Hippocampal formation (tissue), 2 donors: Measurements from ENCODE around the gene SLC7A10.

Experiments
- DNase-seq, 2 donors: peaks; one replicate each; lab custom pipeline; 2025; lab: John Stamatoyannopoulos, UW

Gene SLC7A10

DNA sequence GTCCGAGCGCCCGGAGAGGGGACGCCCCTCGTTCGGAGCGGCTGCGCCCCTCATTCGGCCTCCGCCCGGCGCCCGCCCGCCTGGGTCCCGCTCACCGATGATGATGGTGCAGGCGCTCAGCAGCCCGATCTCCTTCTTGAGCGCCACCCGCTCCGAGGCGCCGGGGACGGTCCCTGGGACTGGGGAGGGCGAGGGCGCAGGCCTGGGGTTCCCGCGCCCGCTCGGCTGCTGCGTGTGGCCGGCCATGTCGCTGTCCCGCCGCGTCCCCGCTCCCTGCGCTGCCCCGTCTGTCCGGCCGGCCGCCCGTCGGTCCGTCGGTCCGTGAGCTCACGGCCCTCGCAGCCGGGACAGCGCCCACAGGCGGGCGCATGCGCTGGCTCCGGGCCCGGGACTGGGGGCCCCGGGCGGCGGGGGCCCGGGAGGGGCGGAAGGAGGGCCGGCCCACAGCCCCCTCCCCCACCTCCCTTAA is at the start of gene SLC7A10:
TSS of gene SLC7A10 (minus strand) at position 393 of the 469 bp plus-strand sequence. CDS start at position 246, 147 bp downstream.
- DNase-seq = no peak

DNA sequence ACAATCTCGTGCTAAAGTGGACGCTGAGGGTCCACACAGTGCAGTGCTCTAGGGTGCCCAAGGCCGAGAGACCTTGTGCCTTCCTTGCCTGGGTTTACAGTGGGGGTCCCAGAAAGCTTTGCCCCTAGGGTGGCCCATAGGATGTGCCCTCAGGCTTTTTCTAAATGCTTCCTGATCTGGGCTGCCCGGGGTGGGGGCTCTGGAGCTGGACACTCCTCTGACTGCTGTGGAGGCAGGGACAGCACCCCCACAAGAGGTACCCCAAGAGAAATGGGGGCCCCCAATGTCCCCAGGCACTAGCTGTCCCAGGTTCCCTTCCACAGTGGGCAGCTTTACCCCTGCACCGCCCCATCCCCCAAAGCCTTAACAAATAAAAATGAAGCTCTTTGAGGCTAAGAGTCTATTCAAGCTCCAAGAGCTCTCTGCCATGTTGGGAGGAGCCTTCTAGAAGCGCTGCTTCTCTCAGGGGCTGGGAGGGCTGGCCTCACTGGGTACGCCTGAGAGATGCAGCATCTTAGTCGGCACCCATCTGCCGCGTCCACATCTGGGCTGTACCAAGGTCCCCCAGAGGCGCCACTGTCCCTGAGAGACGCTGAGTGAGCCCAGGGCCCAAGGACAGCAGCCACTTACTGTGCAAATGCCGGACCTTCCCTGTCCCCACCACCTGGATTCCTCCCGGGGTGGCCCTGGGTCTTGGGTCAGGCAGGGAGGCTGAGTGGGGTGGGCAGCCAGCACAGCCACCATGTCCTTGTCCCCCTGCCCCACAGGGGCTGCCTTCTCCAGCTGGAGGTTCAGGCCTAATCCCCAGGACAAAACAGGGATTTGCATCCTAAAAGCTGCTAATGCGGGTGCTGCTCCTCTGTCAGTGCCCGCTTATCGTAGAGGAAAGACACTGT is 49.3 kb upstream of the SLC7A10 start:
- no peak for DNase-seq

DNA sequence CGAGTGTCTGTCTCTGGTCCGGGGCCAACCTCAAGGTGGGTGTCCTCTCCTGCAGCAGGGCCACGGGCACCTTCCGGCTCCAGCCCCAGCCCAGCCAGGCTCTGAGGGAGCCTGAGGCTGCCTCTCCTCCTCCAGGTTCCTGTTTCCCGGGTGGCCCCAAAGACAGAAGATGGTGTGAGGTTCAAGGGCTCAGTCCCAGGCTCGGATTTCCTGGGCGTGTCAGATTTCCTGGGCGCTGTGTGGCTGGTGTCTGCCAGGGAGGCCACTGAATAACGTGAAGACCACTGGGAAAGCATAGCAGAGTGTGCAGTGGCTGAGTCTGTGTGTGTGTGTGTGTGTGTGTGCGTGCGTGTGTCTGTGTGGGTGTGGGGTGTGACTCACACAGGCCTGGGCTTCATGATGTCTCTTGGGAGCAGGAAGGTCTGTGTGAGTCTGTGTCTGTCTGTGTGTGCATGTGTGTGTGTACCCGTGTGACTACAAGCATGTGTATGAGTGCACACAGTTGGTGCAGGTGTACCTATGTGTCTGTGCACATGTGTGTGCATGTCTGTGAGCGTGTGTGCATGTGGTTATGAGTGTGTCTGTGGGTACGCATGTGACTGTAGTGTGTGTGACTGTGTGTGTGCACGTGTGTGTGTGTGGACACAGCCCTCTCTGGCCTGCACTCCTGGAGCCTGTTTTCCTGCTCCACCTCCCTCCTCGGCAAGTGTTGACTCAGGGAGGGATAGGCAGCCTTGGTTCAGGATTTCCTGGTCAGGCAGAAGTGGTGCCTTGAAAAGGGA is 48.4 kb upstream of the SLC7A10 start:
- no peak for DNase-seq

DNA sequence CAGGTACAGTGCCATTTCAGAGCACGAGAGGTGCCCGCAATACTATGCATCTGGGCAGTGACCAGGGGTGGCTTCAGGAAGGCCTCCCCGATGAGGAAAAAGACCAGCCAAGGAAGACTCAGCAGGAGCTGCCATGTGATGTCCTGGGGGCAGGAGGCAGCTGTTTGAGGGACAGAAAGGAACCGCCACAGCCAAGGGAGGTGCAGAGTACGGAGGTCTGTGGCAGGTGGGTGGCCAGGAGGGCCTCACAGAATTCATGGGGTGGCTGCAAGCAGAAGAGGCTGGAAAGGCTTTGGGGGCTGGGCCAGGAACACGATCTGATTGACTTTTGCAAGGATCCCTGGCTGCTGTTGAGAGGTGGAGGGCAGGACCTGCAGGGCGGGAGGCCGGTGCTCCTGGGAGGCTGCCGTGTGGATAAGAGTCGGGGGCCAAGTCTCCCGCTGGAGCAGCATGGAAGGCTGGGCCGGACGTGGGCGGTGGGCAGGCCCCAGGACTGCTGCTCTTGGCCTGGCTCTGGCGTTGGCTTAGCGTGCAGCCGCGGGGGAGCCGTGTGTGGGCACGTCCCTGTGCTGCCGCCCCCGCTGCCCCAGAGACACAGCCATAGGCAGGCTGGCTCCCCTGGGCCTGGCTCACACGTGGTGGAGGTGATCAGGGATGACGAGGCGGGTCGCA is 47.6 kb upstream of the SLC7A10 start:
- no peak for DNase-seq

DNA sequence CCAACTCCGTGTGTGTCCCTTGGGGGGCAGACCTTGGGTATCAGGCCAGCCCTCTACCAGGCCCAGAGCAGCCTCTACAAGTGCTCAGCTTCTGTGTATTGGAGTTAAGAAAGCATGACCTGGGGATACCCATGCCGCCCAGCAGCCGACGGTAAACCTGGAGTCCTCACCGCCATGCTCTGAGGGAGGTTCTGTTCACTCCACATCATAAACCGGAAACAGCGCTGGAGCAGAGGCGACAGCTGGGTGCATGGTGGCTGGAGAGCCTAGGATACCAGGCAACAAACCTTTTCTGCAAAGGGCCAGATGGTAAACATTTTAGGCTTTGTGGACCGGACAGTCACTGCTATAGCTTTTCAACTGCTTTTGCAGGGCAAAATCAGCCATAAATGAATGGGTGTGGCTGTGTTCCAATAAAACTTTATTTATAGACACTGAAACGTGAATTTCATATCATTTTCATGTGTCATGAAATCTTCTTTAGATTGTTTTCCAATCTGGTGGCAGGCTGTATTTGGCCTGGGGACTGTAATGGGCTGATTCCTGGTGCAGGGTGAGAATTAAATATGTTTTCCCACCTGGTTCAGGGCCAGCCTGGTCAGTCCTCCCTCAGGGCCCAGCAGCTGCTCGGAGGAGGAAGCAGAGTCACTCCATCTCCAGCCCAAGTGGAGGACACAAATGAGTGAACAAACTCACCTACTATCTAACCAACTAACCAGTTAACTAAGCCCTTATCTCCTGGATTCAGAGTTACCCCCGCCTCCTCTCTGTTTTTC is 45.8 kb upstream of the SLC7A10 start:
- no peak for DNase-seq

DNA sequence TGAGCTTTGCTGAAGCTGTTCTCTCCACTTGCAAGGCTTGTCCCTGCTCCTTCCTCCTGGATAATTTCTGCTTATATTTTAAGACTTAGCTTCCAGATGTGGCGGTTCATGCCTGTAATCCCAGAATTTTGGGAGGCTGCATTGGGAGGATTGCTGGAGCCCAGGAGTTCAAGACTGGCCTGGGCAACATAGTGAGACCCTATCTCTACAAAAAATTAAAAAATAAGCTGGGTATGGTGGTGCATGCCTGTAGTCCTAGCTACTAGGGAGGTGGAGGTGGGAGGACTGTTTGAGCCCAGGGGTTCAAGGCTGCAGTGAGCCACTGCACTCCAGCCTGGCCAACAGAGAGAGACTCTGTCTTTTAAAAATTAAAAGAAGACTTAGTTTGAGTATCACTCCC is 45.1 kb upstream of the SLC7A10 start:
- DNase-seq = no peak

DNA sequence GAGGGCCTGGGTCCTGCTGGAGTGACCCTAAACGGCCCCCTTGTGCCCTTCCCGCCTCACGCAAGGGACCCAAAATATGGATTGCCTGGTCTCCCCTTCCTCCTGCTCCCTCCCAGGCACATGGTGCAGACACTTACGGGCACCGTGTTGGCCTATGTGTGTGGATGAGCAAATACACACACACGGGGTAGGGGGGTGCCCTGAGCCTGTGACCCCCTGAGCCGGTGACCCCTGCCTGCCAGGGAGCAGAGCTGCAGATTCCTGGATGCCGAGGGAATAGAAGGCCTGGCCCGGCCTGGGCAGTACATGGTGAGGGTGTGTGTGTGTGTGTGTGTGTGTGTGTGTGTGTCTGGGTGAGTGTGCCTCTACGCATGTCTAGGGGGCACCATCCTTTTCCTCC is 43.4 kb upstream of the SLC7A10 start:
- DNase-seq = no peak

DNA sequence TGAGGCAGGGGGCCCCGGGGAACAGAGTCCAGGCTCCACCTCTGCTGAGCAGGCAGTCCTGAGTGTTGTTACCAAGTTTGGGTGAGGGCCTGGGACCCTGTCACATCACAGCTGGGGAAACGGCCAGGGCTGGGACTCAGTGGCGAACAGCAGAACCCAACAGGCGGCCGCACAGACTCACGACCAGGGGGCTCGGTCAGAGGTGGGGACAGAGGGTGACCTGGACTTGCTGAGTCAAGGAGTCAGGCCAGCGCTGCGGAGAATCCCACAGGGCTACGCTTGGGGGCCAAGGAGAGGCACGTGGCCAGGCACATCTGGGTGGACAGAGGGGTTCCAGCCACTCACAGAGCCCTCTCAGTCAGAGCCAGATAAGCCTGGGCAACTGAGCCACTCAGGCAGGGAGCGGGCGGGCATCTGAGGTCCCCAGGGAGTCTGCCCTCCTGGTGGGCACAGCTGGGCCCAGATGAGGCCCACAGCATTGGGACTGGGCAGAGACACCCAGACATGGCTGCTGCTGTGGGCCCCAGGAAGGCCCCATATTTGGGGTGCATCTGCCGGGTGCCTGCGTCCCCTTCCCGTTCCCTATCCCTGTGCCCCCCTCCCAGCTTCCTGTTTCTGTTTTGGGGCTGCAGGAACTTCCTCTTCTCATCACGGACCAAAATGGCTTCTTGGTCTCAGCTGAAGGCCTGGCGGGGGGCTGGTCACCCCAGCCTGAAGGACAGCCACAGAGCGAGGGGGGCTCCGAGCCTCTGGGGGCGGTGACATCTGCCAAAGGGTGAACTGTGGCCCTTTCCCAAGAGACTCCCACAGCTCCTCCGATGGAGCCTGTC is 42.7 kb upstream of the SLC7A10 start:
- DNase-seq = no peak

DNA sequence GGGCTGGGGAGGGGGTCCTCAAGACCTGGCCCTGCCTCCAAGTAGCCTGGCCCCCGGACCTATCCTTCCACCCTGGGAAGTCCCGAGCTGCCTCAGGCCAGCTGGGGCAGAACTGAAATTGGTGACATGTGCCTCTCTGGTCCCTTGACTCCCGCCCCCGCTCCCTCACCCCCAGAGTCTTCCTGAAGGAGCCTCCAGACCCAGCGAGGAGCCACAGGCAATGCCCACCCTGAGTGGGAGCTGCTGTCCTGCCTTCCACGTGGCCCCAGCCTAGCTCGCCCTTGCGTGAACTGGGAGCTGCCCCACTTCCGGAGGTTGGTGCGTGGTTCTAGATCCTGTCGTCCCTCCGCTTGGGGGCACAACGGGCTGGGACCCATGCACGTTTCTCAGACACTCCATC is 42.1 kb upstream of the SLC7A10 start:
- DNase-seq = no peak

DNA sequence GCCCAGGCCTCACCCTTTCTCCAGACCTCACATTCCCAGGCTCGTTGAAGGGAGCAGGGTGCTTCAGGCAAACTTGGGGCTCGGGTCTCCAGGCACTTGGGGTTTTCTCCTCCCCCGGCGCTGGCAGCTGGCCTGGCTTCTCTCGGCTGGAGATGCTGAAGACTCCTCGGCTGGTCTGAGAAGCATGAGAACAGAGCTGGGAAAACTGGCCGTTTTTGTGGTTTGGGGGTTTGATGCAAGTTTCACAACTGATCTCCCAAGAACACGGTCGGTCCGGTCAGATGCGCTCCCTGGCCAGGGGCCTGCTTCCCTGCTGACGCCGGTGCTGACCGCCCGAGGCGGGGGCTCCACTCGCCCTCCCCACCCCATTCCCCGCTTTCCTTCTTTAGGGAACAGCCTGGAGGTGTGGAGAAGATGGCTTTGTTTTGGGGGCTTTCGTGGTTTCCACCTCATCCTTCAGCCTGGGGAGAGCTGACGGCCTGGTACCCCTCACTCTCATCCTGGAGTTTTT is 41.4 kb upstream of the SLC7A10 start:
- DNase-seq = no peak

DNA sequence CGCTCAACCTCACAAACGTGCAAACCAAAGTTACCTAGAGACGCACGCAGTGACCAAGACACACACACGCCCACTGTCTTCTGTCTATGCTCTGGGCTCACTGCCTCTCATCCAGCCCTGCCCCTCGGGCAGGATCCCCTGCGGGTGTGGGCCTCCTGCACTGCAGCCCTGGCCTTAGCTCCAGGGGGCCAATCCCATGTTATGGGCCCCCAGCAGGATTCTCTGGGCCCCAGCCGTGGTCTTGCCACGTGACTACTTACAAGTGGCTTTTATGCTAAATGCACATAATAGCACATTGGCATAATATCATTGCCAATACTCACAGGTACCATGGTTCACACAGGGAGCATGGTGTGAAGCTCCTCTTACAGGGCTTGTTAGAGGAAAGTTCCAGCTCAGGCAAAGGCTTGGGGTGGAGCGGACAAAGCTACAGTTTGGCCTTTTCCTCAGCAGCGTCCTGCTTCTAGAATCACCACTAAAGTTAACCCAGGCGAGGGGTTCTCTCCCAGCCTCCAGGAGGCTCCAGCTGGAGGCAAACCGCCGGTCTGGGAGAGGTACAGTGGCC is 39.3 kb upstream of the SLC7A10 start:
- DNase-seq = no peak

DNA sequence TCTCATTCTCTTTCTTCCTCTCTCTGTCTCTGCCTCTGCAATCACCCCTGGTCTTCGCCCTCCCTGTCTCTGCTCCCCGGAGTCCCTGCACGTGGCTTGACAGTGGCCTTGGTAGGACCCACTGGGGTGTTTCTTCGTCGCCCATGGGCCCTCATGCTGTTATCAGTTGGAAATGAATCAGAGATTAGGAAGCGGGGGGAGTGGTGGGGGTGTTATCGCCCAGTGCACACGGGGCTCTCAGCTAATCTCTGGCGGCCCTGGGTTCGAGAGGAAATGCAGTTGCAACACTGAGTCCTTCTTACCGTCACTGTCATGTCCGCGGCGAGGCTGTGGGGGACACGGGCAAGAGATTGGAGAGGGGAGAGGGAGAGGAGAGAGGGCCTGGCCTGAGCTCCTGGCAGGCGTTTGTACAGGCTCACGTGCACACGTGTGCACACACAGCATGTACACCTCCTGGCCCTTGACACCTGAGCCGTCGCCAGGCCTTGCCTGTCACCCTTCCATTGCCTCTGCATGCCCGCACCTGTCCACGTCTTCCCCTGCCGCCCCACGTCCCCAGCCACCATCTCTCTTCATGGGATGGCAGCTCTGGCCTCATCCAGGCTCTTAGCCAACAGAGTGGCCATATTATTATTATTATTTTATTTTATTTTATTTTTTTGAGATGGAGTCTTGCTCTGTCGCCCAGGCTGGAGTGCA is 37.8 kb upstream of the SLC7A10 start:
- no peak for DNase-seq

DNA sequence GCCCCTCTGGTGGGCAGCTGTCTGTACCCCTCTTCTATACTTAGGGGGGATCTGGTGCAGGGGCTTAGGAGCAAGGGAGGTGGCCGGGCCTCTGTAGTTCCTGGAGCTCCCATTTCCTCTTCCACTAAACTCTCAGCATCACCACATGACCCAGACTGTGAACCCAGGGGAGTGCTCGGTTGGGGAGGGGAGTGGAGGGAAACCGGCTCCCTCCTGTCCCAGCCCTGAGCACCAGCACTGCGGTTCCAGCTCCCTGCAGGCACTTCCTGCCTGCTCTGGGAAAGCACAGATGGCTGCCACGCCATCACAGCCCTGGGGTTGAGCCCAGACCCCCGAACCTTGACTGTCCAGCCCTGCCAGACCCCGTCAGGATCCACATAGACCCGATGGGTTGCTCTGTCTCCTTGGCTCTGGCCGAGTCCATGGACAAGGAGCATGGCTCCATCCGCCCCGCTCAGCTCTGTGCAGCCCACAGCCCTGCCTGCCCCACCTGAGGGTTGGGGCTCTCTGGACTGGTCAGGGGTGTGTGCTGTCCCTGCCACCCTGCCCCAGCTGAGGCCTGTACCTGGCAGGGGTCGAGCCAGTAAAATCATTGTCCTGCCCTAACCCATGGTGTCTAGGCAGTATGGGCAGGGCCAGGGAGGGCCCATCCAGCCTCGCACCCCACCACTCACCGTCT is 36.0 kb upstream of the SLC7A10 start:
- no peak for DNase-seq

DNA sequence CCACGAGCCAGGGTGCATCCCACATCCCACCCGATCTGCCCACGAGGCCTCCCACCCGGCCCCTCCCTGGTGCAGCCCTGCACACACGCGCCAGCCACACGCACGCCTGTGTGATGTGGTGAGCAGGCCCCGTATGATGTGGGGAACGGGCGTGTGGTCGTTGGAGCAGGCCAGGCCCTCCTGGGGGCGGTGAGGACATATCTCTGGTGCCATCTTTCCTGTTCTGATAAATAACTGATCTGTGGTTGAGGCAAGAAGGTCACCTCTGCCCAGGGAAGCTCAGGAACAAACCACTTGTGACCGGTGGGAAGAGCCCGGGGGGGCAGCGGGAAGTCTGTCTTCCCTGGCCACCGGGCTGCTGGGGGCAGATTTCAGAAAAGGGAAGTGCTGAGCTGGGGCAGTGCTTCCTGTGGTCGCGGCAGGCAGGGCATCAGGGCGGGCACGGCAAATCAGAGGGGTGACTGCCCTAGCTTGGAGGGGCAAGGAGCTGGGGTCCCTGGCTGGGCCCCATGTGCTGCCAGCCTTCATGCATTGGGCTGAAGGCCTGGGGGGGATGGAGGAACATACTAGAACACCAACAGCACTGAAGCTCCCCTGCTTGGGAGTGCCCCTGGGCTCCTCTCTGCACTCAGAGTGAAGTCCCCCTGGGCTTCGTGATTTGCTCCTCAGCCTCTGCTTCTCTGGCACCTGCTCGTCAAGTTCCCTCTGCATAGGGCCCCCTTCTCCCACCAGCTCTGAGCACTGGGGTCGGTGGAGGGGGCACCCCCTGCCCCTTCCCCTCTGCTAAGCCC is 35.2 kb upstream of the SLC7A10 start:
- peak in 1 of 2 donors; percentile 37 for DNase-seq

DNA sequence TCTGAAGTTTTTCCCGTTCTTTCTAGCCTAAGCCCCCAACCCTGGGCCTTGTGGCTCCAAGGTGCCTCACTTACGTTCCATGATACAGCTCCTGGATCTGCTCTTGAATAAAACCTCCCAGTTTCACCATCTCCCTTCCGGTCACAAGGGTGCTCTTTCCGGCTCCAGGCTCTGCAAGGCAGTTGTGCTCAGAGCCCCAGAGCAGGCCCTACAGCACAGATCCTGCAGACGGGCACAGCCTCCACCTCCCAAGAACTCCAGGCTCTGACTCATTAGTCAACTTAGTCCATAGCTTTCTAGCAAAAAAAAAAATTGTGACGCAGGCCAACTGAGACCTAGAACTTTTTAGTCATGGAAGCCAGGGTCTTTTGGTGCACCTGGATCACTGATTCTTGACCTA is 33.9 kb upstream of the SLC7A10 start:
- DNase-seq = no peak

DNA sequence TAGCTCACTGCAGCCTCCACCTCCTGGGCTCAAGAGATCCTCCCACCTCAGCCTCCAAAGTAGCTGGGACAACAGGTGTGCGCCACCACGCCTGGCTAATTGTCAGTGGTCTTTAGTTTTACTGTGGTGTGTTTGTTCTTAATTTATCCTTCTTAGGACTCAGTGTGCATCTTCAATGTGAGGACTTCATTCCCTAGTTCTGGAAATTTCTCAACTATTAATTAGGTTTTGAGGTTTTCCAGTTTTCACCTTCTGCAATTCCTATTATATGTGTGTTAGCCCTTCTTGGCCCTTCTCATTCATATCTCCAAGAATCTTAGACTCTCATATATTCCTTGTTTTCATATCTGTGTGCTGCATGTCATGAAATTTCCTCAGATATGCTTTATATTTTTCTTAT is 32.2 kb upstream of the SLC7A10 start:
- DNase-seq = no peak

DNA sequence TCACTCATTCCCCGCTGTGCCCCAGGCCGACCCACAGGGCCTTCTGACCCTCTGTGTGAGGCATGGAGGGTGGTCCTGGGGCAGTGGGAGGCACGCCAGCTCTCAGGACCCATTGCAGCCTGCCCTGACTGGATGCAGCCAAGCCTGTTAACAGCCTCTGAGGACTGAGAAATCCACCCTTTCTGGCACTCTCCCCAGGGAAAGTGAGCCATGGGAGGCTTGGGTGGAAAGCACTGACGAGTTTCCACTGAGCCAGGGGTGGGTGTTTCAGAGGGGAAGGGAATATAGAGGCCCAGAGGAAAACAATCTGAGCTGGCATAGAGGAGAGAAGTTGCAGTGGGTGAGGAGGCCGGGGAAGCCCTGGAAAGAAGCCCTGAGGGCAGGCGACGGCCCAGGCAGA is 30.6 kb upstream of the SLC7A10 start:
- no peak for DNase-seq

DNA sequence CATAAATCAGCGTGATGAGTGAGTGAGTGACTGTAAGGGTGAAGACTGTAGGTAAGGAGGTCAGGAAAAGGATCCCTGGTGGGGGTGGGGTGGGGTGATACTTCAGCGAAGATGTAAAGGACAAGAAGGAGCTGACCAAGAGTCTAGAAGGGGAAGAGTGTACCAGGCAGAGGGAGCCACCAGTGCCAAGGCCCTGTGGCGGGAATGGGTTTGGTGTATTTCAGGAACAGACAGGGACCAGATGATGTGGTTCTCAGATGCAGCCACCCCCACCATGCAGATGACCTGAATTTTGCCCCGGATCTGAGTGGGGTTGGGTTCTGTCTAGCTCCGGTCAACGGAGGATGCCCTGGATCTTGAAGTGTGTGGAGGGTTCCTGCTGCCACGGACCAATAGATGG is 30.1 kb upstream of the SLC7A10 start:
- no peak for DNase-seq
